K562 (cell line): ENCODE measurements around the gene LTBP4. TPM values are rescaled to one million over a fixed set of nuclear protein-coding genes. Genes with fewer than 3 reads are reported as not detected.

Source experiments
- DMBX1 ChIP-seq: fragments of 250-450 bp; sonication (Bioruptor Pico); IDR thresholded peaks from 2 replicates; pipeline ENCODE4 v1.8.0; 2022; ENCODE audit warnings: inconsistent platforms, mild to moderate bottlenecking, moderate library complexity, borderline replicate concordance
- MAZ ChIP-seq, 2 experiments: fragments of 450-650 bp in 1 of 2; sonication (generic) in 1 of 2; formaldehyde crosslinking; IDR thresholded peaks in 1 of 2; conservative IDR thresholded peaks in 1 of 2; 2 replicates each; pipeline versions ENCODE4 v1.4.0 to v1.5.0; 2020; ENCODE audit warnings: mild to moderate bottlenecking in 1 of 2, missing genetic modification reagents in 1 of 2
- MCM3 ChIP-seq: fragments of 450-650 bp; IDR thresholded peaks from 2 replicates; pipeline ENCODE4 v1.6.1; 2016
- SNIP1 ChIP-seq: fragments of 450-650 bp; IDR thresholded peaks from 2 replicates; pipeline ENCODE4 v1.7.1; 2017; ENCODE audit warnings: low read depth, mild to moderate bottlenecking
- SREBF2 ChIP-seq: sonication (generic); formaldehyde crosslinking; IDR thresholded peaks from 2 replicates; pipeline ENCODE4 v1.4.0; 2020; ENCODE audit warnings: mild to moderate bottlenecking, missing genetic modification reagents
- TCF7 ChIP-seq: sonication (generic); IDR thresholded peaks from 2 replicates; pipeline ENCODE4 v1.6.1; 2016; ENCODE audit warnings: antibody characterized with exemption, borderline replicate concordance
- TGIF2 ChIP-seq: sonication (generic); formaldehyde crosslinking; IDR thresholded peaks from 2 replicates; pipeline ENCODE4 v1.8.1; 2022; ENCODE audit warnings: mild to moderate bottlenecking, missing genetic modification reagents, moderate library complexity
- polyA plus RNA-seq, 8 experiments: library from polyadenylated mRNA; depleted of rRNA in 4 of 8; stranded (reverse) in 5 of 8; unstranded in 3 of 8; fragments of >200 nt; fragmentation: Nextera tagmentation in 2 of 8; fragmentation: Illumina TruSeq in 1 of 8; extraction: Ambion mirVana in 2 of 8; extraction: Trizol in 1 of 8; gene quantifications; 2 replicates each; pipeline versions ENCODE4 v1.2.1 to v1.2.3, GENCODE V29; 2011 to 2014; ENCODE audit warnings: inconsistent platforms in 1 of 8, missing spikeins in 1 of 8
- total RNA-seq, 7 experiments: library from RNA; depleted of rRNA in 6 of 7; stranded (reverse); fragments of >200 nt in 6 of 7; fragmentation: Illumina TruSeq in 2 of 7; extraction: Trizol in 2 of 7; gene quantifications; 2 replicates each; pipeline versions ENCODE4 v1.2.1 to v1.2.3, GENCODE V29; 2011 to 2021; ENCODE audit warnings: low replicate concordance in 1 of 7
- TF ChIP-seq, protein P1 (sequence below): fragments of 450-650 bp; IDR thresholded peaks from 2 replicates; pipeline ENCODE4 v1.6.1; 2016
- TF ChIP-seq, protein P2 (sequence below), 2 experiments: fragments of 450-650 bp in 1 of 2; sonication (generic) in 1 of 2; formaldehyde crosslinking in 1 of 2; IDR thresholded peaks; 2 replicates each; pipeline versions ENCODE4 v1.7.1 to v1.9.0; 2016 to 2022; ENCODE audit warnings: inconsistent platforms in 1 of 2, mild to moderate bottlenecking in 1 of 2, missing genetic modification reagents in 1 of 2
- TF ChIP-seq, protein P3 (sequence below), 2 experiments: fragments of 150-350 bp in 1 of 2; IDR thresholded peaks; 2 replicates each; pipeline ENCODE4 v1.6.1; 2012 to 2016; ENCODE audit warnings: low read depth in 2 of 2, low read length in 2 of 2, mild to moderate bottlenecking in 1 of 2, moderate library complexity in 1 of 2

LTBP4 gene
- total and polyA plus RNA-seq, 9 of the 15 experiments (the other 6 are each of a cell fraction or from before 2014, with no cell fraction given) = 0.35 to 160 (median 31.6) TPM

DNA sequence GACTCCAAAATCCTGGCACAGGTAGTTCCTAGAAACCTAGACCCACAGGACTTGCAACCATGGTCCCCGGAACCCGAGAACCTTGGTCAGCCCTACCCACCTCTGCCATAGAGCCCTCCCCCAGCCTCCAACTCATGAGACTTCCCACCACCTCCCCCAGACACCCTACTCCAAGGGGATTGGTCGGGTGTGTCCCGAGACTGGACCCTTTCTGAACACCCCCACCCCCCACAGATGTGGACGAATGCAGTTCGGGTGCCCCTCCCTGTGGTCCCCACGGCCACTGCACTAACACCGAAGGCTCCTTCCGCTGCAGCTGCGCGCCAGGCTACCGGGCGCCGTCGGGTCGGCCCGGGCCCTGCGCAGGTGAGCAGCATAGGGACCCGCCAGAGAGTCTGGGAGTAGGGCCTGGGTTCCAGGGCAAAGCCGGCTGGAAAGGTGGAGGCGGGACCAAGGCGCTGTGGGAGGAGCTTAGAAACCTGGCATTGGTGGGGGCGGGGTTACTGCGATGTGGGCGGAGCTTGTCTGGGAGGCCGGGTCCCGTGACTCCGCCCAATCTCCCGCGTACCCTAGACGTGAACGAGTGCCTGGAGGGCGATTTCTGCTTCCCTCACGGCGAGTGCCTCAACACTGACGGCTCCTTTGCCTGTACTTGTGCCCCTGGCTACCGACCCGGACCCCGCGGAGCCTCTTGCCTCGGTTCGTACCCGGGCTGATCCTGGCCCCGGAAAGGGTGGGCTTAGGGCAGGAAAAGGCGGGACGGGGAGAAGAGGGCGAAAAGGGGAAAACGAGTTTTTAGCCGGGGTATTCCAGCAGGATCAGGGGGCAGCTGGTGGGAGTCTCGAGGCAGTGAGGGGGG lies 11.9 kb downstream of the LTBP4 start (continued):
- TF ChIP-seq, protein P1, sequence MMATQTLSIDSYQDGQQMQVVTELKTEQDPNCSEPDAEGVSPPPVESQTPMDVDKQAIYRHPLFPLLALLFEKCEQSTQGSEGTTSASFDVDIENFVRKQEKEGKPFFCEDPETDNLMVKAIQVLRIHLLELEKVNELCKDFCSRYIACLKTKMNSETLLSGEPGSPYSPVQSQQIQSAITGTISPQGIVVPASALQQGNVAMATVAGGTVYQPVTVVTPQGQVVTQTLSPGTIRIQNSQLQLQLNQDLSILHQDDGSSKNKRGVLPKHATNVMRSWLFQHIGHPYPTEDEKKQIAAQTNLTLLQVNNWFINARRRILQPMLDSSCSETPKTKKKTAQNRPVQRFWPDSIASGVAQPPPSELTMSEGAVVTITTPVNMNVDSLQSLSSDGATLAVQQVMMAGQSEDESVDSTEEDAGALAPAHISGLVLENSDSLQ = no peak
- TF ChIP-seq TGIF2 (CRISPR knock-in tag) = 0 out of 2 replicates have a peak, but pooled peaks have one; percentile 38
- no peak for TF ChIP-seq MCM3
- TF ChIP-seq MAZ (CRISPR knock-in tag; conservative IDR thresholded peaks at IDR 0.05 in 1 of 2, IDR thresholded peaks at IDR 0.05 in 1 of 2) = no peak
- TF ChIP-seq, protein P2, sequence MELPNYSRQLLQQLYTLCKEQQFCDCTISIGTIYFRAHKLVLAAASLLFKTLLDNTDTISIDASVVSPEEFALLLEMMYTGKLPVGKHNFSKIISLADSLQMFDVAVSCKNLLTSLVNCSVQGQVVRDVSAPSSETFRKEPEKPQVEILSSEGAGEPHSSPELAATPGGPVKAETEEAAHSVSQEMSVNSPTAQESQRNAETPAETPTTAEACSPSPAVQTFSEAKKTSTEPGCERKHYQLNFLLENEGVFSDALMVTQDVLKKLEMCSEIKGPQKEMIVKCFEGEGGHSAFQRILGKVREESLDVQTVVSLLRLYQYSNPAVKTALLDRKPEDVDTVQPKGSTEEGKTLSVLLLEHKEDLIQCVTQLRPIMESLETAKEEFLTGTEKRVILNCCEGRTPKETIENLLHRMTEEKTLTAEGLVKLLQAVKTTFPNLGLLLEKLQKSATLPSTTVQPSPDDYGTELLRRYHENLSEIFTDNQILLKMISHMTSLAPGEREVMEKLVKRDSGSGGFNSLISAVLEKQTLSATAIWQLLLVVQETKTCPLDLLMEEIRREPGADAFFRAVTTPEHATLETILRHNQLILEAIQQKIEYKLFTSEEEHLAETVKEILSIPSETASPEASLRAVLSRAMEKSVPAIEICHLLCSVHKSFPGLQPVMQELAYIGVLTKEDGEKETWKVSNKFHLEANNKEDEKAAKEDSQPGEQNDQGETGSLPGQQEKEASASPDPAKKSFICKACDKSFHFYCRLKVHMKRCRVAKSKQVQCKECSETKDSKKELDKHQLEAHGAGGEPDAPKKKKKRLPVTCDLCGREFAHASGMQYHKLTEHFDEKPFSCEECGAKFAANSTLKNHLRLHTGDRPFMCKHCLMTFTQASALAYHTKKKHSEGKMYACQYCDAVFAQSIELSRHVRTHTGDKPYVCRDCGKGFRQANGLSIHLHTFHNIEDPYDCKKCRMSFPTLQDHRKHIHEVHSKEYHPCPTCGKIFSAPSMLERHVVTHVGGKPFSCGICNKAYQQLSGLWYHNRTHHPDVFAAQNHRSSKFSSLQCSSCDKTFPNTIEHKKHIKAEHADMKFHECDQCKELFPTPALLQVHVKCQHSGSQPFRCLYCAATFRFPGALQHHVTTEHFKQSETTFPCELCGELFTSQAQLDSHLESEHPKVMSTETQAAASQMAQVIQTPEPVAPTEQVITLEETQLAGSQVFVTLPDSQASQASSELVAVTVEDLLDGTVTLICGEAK (IDR thresholded peaks at IDR 0.05) = peak; percentile 87
- TF ChIP-seq, protein P2 (CRISPR knock-in tag; IDR thresholded peaks at IDR 0.05) = no peak
- TF ChIP-seq, protein P3, sequence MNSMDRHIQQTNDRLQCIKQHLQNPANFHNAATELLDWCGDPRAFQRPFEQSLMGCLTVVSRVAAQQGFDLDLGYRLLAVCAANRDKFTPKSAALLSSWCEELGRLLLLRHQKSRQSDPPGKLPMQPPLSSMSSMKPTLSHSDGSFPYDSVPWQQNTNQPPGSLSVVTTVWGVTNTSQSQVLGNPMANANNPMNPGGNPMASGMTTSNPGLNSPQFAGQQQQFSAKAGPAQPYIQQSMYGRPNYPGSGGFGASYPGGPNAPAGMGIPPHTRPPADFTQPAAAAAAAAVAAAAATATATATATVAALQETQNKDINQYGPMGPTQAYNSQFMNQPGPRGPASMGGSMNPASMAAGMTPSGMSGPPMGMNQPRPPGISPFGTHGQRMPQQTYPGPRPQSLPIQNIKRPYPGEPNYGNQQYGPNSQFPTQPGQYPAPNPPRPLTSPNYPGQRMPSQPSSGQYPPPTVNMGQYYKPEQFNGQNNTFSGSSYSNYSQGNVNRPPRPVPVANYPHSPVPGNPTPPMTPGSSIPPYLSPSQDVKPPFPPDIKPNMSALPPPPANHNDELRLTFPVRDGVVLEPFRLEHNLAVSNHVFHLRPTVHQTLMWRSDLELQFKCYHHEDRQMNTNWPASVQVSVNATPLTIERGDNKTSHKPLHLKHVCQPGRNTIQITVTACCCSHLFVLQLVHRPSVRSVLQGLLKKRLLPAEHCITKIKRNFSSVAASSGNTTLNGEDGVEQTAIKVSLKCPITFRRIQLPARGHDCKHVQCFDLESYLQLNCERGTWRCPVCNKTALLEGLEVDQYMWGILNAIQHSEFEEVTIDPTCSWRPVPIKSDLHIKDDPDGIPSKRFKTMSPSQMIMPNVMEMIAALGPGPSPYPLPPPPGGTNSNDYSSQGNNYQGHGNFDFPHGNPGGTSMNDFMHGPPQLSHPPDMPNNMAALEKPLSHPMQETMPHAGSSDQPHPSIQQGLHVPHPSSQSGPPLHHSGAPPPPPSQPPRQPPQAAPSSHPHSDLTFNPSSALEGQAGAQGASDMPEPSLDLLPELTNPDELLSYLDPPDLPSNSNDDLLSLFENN (IDR thresholded peaks at IDR 0.05; ENCODE audit: low read depth in 2 of 2, low read length in 2 of 2) = no peak
- no peak for TF ChIP-seq SREBF2 (CRISPR knock-in tag)
- TF ChIP-seq TCF7 = no peak
- no peak for TF ChIP-seq DMBX1 (CRISPR knock-in tag)
- no peak for TF ChIP-seq SNIP1
